Progenitor cell of endocrine pancreas (in vitro differentiated cells): ENCODE results near the gene FCHSD2. TPM values are rescaled to one million over a fixed set of nuclear protein-coding genes. Genes with fewer than 3 reads are reported as not detected.
"Not testable (repeated sequence)": the region's sequence is repeated elsewhere in the genome, so short reads cannot be mapped to it uniquely, and the experiment has no call there.

Experiments used
- DNase-seq: peaks from one replicate; pipeline ENCODE4 v3.0.0; 2021; ENCODE audit warnings: low spot score; ENCODE audit not compliant: unreplicated experiment
- H3K27ac Mint-ChIP-seq: 2 replicates; pipeline ENCODE4 v1.8.0; 2021; ENCODE audit warnings: mild to moderate bottlenecking, moderate library complexity, mixed read lengths
- H3K27me3 Mint-ChIP-seq: 2 replicates; pipeline ENCODE4 v1.8.0; 2021; ENCODE audit warnings: mixed read lengths
- H3K36me3 Mint-ChIP-seq: 2 replicates; pipeline ENCODE4 v1.8.0; 2022; ENCODE audit warnings: mixed read lengths; ENCODE audit not compliant: insufficient read depth
- H3K4me1 Mint-ChIP-seq: 2 replicates; pipeline ENCODE4 v1.8.0; 2021; ENCODE audit warnings: low read depth, mixed read lengths
- H3K4me3 Mint-ChIP-seq: 2 replicates; pipeline ENCODE4 v1.8.0; 2021; ENCODE audit warnings: low read depth, mild to moderate bottlenecking, moderate library complexity, mixed read lengths
- H3K9me3 Mint-ChIP-seq: 2 replicates; pipeline ENCODE4 v1.8.0; 2021; ENCODE audit warnings: low read depth, mixed read lengths
- CTCF ChIP-seq: fragments of 200-600 bp; sonication (generic); IDR thresholded peaks from one replicate; pipeline ENCODE4 v1.5.0; 2021; ENCODE audit warnings: antibody characterized with exemption, mild to moderate bottlenecking; ENCODE audit not compliant: unreplicated experiment
- total RNA-seq: library from RNA; stranded (reverse); gene quantifications from 2 replicates; pipeline ENCODE4 v1.2.1, GENCODE V29; 2021

The FCHSD2 gene
- total RNA-seq, 1 donor from 2014 or later = 35.4 TPM

- no peak overlapping the region for H3K4me3 Mint-ChIP-seq
- no peaks in the 10 kb centered on the region for H3K27me3 Mint-ChIP-seq
- no peaks in the 10 kb centered on the region for H3K9me3 Mint-ChIP-seq
- peaks cover 5% of the 10 kb centered on the region for H3K4me1 Mint-ChIP-seq
- TF ChIP-seq CTCF = peak; percentile 21
- no peaks in the 10 kb centered on the region for H3K36me3 Mint-ChIP-seq
- H3K27ac Mint-ChIP-seq = no peak overlapping the region
- DNase-seq = no peak
Measured at GRCh38 chr11:72924568-72925190, 217.4 kb downstream of the FCHSD2 start.

GRCh38 chr11:72921028-72921716 is 220.9 kb downstream of the FCHSD2 start:
- Mint-ChIP-seq H3K36me3 (peaks cover 4% of the 10 kb centered on the region), H3K4me1 (no peaks in the 10 kb centered on the region), H3K27me3 (no peaks in the 10 kb centered on the region), H3K9me3 (no peaks in the 10 kb centered on the region), H3K4me3 (no peak overlapping the region), H3K27ac (no peak overlapping the region)
- no peak for DNase-seq
- TF ChIP-seq CTCF = no peak

- no peak for DNase-seq
- H3K4me3 Mint-ChIP-seq = no peak overlapping the region
- no peaks in the 10 kb centered on the region for H3K27me3 Mint-ChIP-seq
Measured at GRCh38 chr11:72920001-72920400, 222.1 kb downstream of the FCHSD2 start.

GRCh38 chr11:72918851-72919250 is 223.3 kb downstream of the FCHSD2 start:
- Mint-ChIP-seq H3K4me3 (no peak overlapping the region), H3K27ac (no peak overlapping the region), H3K4me1 (no peaks in the 10 kb centered on the region), H3K27me3 (no peaks in the 10 kb centered on the region), H3K36me3 (peaks cover 20% of the 10 kb centered on the region), H3K9me3 (peaks cover 11% of the 10 kb centered on the region)
- DNase-seq = no peak
- TF ChIP-seq CTCF = no peak

More at GRCh38 chr11:72920001-72920400, 222.1 kb downstream of the FCHSD2 start:
- H3K36me3 Mint-ChIP-seq = peaks cover 10% of the 10 kb centered on the region
- H3K27ac Mint-ChIP-seq = no peak overlapping the region
- H3K4me1 Mint-ChIP-seq = no peaks in the 10 kb centered on the region
- peaks cover 3% of the 10 kb centered on the region for H3K9me3 Mint-ChIP-seq
- no peak for TF ChIP-seq CTCF

- Mint-ChIP-seq H3K4me1 (no peaks in the 10 kb centered on the region), H3K27ac (no peak overlapping the region), H3K4me3 (no peak overlapping the region), H3K9me3 (peaks cover 50% of the 10 kb centered on the region), H3K27me3 (no peaks in the 10 kb centered on the region), H3K36me3 (peaks cover 66% of the 10 kb centered on the region)
- no peak for TF ChIP-seq CTCF
- no peak for DNase-seq
Measured at GRCh38 chr11:72912253-72912652, 229.9 kb downstream of the FCHSD2 start.

GRCh38 chr11:72909558-72910388 is 232.3 kb downstream of the FCHSD2 start:
- H3K36me3 Mint-ChIP-seq = peaks cover 65% of the 10 kb centered on the region
- DNase-seq, H3K4me3 Mint-ChIP-seq, H3K4me1 Mint-ChIP-seq, H3K27ac Mint-ChIP-seq, H3K27me3 Mint-ChIP-seq: not testable (repeated sequence)
- H3K9me3 Mint-ChIP-seq = peaks cover 59% of the 10 kb centered on the region
